GM21526 (cell line): ENCODE data around the gene NABP2.
A peak's percentile ranks its signal among the peaks of the same experiment; 100 is the strongest.

ENCODE experiments used
- ATAC-seq: cut with Tn5 transposase; IDR thresholded peaks from one replicate; pipeline ENCODE4 v1.9.1; 2021; ENCODE audit warnings: moderate library complexity; ENCODE audit not compliant: unreplicated experiment, low FRiP score

The NABP2 gene

GRCh38 chr12:56212361-56212760, 11.8 kb upstream of the NABP2 start:
- ATAC-seq: no peak

- ATAC-seq: no peak
Measured at GRCh38 chr12:56213878-56214277, 10.3 kb upstream of the NABP2 start.

GRCh38 chr12:56216461-56216860, 7.7 kb upstream of the NABP2 start:
- ATAC-seq: no peak

GRCh38 chr12:56219840-56220239, 4.3 kb upstream of the NABP2 start:
- ATAC-seq: no peak

GRCh38 chr12:56220611-56221231, 3.4 kb upstream of the NABP2 start:
- no peak for ATAC-seq

GRCh38 chr12:56221232-56221756, 2.8 kb upstream of the NABP2 start:
- ATAC-seq: peak; percentile 11

GRCh38 chr12:56221757-56222530, 2.2 kb upstream of the NABP2 start, which contains the start of gene RNF41:
Gene RNF41 (minus strand): TSS chr12:56221922. CDS start chr12:56214047, 7,875 bp downstream.
- ATAC-seq: peak; percentile 64

- ATAC-seq: no peak
Measured at GRCh38 chr12:56222531-56222895, 1.6 kb upstream of the NABP2 start.

- no peak for ATAC-seq
Measured at GRCh38 chr12:56223571-56224101, 506 bp upstream of the NABP2 start.

- no peak for ATAC-seq
Measured at GRCh38 chr12:56224954-56225353, 812 bp downstream of the NABP2 start.

GRCh38 chr12:56229082-56229481, 4.9 kb downstream of the NABP2 start:
- ATAC-seq: no peak

GRCh38 chr12:56229916-56230431, 5.8 kb downstream of the NABP2 start, which contains the start of gene SLC39A5:
Gene SLC39A5 (plus strand): TSS chr12:56230051. CDS start chr12:56231275, 1,224 bp downstream.
- no peak for ATAC-seq

- ATAC-seq: no peak
Measured at GRCh38 chr12:56230432-56231183, 6.5 kb downstream of the NABP2 start.

GRCh38 chr12:56231184-56231582, 7.0 kb downstream of the NABP2 start:
- no peak for ATAC-seq

- no peak for ATAC-seq
Measured at GRCh38 chr12:56234746-56235436, 10.7 kb downstream of the NABP2 start.

GRCh38 chr12:56236091-56236490, 11.9 kb downstream of the NABP2 start:
- no peak for ATAC-seq

- ATAC-seq: no peak
Measured at GRCh38 chr12:56236985-56237384, 12.8 kb downstream of the NABP2 start.

- no peak for ATAC-seq
Measured at GRCh38 chr12:56237552-56237951, 13.4 kb downstream of the NABP2 start.

- no peak for ATAC-seq
Measured at GRCh38 chr12:56241424-56242303, 17.5 kb downstream of the NABP2 start.
